Astrocyte (in vitro differentiated cells and primary cell): ENCODE results near the gene THUMPD2.

Experiments
- EZH2 ChIP-seq: IDR thresholded peaks from 2 replicates; pipeline ENCODE4 v1.6.1; 2012; ENCODE audit warnings: mild to moderate bottlenecking, low read length, inconsistent platforms; ENCODE audit not compliant: insufficient read depth
- TF ChIP-seq, protein P1 (sequence below): IDR thresholded peaks from 2 replicates; pipeline ENCODE4 v1.5.1; 2011; ENCODE audit warnings: low read depth, mild to moderate bottlenecking, inconsistent platforms, low read length, moderate library complexity; ENCODE audit not compliant: insufficient read depth

DNA sequence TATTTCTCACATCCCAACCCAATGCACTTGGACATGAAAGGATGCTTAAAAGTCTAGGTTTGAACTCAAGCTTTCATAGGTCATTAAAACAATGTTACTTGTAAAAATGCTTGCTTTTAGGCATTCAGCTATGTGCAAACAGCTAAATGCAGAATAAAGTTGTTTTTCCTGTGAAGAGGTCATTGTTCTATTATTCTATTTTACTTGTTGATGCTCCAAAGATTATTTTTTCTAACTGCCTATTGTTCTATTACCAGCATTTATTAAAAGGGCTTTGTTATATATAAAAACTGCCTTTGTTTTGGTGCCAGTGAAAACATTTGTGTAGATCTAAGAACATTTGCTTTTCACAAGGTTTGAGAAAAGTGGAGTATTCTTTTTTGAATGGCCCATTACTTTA, 64.0 kb downstream of the THUMPD2 start:
- TF ChIP-seq, protein P1, sequence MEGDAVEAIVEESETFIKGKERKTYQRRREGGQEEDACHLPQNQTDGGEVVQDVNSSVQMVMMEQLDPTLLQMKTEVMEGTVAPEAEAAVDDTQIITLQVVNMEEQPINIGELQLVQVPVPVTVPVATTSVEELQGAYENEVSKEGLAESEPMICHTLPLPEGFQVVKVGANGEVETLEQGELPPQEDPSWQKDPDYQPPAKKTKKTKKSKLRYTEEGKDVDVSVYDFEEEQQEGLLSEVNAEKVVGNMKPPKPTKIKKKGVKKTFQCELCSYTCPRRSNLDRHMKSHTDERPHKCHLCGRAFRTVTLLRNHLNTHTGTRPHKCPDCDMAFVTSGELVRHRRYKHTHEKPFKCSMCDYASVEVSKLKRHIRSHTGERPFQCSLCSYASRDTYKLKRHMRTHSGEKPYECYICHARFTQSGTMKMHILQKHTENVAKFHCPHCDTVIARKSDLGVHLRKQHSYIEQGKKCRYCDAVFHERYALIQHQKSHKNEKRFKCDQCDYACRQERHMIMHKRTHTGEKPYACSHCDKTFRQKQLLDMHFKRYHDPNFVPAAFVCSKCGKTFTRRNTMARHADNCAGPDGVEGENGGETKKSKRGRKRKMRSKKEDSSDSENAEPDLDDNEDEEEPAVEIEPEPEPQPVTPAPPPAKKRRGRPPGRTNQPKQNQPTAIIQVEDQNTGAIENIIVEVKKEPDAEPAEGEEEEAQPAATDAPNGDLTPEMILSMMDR = no peak
- no peak for TF ChIP-seq EZH2
